Measurements from ENCODE around the gene DENND4A.
"Not testable (repeated sequence)": the region's sequence is repeated elsewhere in the genome, so short reads cannot be mapped to it uniquely, and the experiment has no call there.

The DENND4A gene

GRCh38 chr15:65751431-65751830 lies 40.7 kb downstream of the DENND4A start:
- DNase-seq = no peak

- DNase-seq = no peak
Measured at GRCh38 chr15:65747265-65747664, 44.8 kb downstream of the DENND4A start.

GRCh38 chr15:65743637-65744252 lies 48.3 kb downstream of the DENND4A start:
- DNase-seq = no peak

- DNase-seq = no peak
Measured at GRCh38 chr15:65740148-65740547, 51.9 kb downstream of the DENND4A start.

- DNase-seq = no peak
Measured at GRCh38 chr15:65738649-65739048, 53.4 kb downstream of the DENND4A start.

GRCh38 chr15:65733599-65733998 lies 58.5 kb downstream of the DENND4A start:
- DNase-seq = not testable (repeated sequence)

GRCh38 chr15:65732698-65733097 lies 59.4 kb downstream of the DENND4A start:
- DNase-seq = no peak

- no peak for DNase-seq
Measured at GRCh38 chr15:65731926-65732325, 60.2 kb downstream of the DENND4A start.

- DNase-seq = no peak
Measured at GRCh38 chr15:65730549-65731172, 61.4 kb downstream of the DENND4A start.

GRCh38 chr15:65724464-65725215 lies 67.5 kb downstream of the DENND4A start:
- no peak for DNase-seq

- no peak for DNase-seq
Measured at GRCh38 chr15:65723876-65724275, 68.2 kb downstream of the DENND4A start.

GRCh38 chr15:65722191-65722590 lies 69.9 kb downstream of the DENND4A start:
- no peak for DNase-seq

GRCh38 chr15:65712415-65712814 lies 79.7 kb downstream of the DENND4A start:
- DNase-seq = no peak

- no peak for DNase-seq
Measured at GRCh38 chr15:65695081-65695480, 97.0 kb downstream of the DENND4A start.

- no peak for DNase-seq
Measured at GRCh38 chr15:65690778-65691177, 101.3 kb downstream of the DENND4A start.

GRCh38 chr15:65690173-65690572 lies 101.9 kb downstream of the DENND4A start:
- DNase-seq = no peak

GRCh38 chr15:65688462-65688861 lies 103.6 kb downstream of the DENND4A start:
- no peak for DNase-seq

GRCh38 chr15:65682404-65682911 lies 109.6 kb downstream of the DENND4A start:
- DNase-seq = no peak

- no peak for DNase-seq
Measured at GRCh38 chr15:65680544-65680943, 111.5 kb downstream of the DENND4A start.

- DNase-seq = no peak
Measured at GRCh38 chr15:65676123-65676522, 116.0 kb downstream of the DENND4A start.

- DNase-seq = no peak
Measured at GRCh38 chr15:65675551-65675950, 116.5 kb downstream of the DENND4A start.

GRCh38 chr15:65666257-65666656 lies 125.8 kb downstream of the DENND4A start:
- DNase-seq = no peak

- DNase-seq = no peak
Measured at GRCh38 chr15:65663521-65663920, 128.6 kb downstream of the DENND4A start.

- DNase-seq = no peak
Measured at GRCh38 chr15:65660927-65661326, 131.2 kb downstream of the DENND4A start.

Measured in SHP77 (cell line).